Measurements from ENCODE around the gene HPSE2.

GRCh38 chr10:98445200-98445812 is 790.3 kb downstream of the HPSE2 start:
- TF ChIP-seq CTCF (IDR thresholded peaks at IDR 0.05) = no peak
- TF ChIP-seq POLR2AphosphoS5 (IDR thresholded peaks at IDR 0.05) = no peak
